Ecto neural progenitor cell (in vitro differentiated cells): Measurements from ENCODE around the gene GAP43.

ENCODE experiments used
- DNase-seq: peaks from one replicate; pipeline ENCODE4 v3.0.0-alpha.2; 2018; ENCODE audit warnings: low spot score

GAP43 gene

GRCh38 chr3:115662356-115662755 lies 39.0 kb downstream of the GAP43 start:
- no peak for DNase-seq

- no peak for DNase-seq
These were observed 40.1 kb downstream of the GAP43 start for GRCh38 chr3:115663414-115663813.

- DNase-seq = no peak
These were observed 42.8 kb downstream of the GAP43 start for GRCh38 chr3:115666081-115666480.

- no peak for DNase-seq
These were observed 43.8 kb downstream of the GAP43 start for GRCh38 chr3:115666920-115667737.

- no peak for DNase-seq
These were observed 44.4 kb downstream of the GAP43 start for GRCh38 chr3:115667738-115668065.

- no peak for DNase-seq
These were observed 47.6 kb downstream of the GAP43 start for GRCh38 chr3:115670911-115671310.

GRCh38 chr3:115671761-115672455 lies 48.6 kb downstream of the GAP43 start:
- DNase-seq = no peak

GRCh38 chr3:115673881-115674280 lies 50.6 kb downstream of the GAP43 start:
- DNase-seq = no peak

GRCh38 chr3:115676336-115676735 lies 53.0 kb downstream of the GAP43 start:
- no peak for DNase-seq

- no peak for DNase-seq
These were observed 57.6 kb downstream of the GAP43 start for GRCh38 chr3:115680803-115681345.

GRCh38 chr3:115681736-115682135 lies 58.4 kb downstream of the GAP43 start:
- no peak for DNase-seq

GRCh38 chr3:115683305-115683704 lies 60.0 kb downstream of the GAP43 start:
- DNase-seq = no peak

GRCh38 chr3:115683773-115684172 lies 60.5 kb downstream of the GAP43 start:
- no peak for DNase-seq

GRCh38 chr3:115685097-115685496 lies 61.8 kb downstream of the GAP43 start:
- DNase-seq = no peak

- no peak for DNase-seq
These were observed 64.4 kb downstream of the GAP43 start for GRCh38 chr3:115687721-115688120.

- no peak for DNase-seq
These were observed 65.1 kb downstream of the GAP43 start for GRCh38 chr3:115688418-115688817.

GRCh38 chr3:115689928-115690327 lies 66.6 kb downstream of the GAP43 start:
- DNase-seq = no peak

- DNase-seq = no peak
These were observed 68.7 kb downstream of the GAP43 start for GRCh38 chr3:115691964-115692363.

- DNase-seq = peak; percentile 84
These were observed 69.7 kb downstream of the GAP43 start for GRCh38 chr3:115692887-115693524.

- DNase-seq = no peak
These were observed 70.6 kb downstream of the GAP43 start for GRCh38 chr3:115693868-115694267.

- DNase-seq = no peak
These were observed 71.8 kb downstream of the GAP43 start for GRCh38 chr3:115695090-115695489.

GRCh38 chr3:115697263-115698053 lies 74.1 kb downstream of the GAP43 start:
- DNase-seq = no peak
